ENCODE measurements around the gene LDLRAP1.
A peak's percentile ranks its signal among the peaks of the same experiment; 100 is the strongest.

LDLRAP1 gene

GRCh38 chr1:25563330-25564215, 20.2 kb downstream of the LDLRAP1 start:
- no peak for DNase-seq

DNA sequence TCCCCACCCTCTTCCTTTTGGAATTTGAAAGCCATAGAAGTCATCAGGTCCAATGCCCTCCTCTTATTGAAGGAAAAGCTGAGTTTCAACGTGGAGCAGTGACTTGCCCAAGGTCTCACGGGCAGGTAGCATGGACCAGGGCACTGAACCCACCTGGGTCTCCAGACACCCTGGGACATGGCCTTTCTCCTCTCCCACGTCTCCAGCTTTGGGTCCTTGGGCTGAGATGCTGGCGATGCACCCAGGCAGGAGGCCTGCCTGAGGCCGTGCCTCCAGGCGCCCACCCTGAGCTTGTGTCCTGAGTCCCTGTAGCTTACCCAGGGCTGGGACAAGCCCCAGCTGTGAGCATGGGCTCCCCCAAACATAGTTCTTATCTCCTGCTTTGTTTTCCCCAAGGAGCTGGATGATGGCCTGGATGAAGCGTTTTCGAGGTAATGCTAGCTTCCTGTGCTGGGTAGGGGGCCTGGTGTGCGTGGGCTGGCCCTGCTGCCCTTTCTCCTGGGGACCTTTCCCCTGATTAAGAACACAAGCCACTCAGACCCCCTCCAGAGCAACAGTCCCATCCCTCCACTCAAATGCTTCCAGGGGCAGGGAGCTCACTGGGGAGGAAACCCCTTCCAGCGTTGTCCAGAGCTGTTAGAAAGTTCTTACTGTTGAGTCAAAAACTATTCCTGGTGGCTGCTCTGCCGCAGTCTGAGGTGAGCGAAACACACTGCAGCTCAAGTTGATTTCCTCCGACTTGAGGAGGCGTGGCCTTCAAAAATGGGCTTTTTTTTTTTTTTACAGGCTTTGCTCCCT, 21.6 kb downstream of the LDLRAP1 start:
- DNase-seq: no peak

- no peak for DNase-seq
Observed at GRCh38 chr1:25565626-25566025, 22.2 kb downstream of the LDLRAP1 start.

DNA sequence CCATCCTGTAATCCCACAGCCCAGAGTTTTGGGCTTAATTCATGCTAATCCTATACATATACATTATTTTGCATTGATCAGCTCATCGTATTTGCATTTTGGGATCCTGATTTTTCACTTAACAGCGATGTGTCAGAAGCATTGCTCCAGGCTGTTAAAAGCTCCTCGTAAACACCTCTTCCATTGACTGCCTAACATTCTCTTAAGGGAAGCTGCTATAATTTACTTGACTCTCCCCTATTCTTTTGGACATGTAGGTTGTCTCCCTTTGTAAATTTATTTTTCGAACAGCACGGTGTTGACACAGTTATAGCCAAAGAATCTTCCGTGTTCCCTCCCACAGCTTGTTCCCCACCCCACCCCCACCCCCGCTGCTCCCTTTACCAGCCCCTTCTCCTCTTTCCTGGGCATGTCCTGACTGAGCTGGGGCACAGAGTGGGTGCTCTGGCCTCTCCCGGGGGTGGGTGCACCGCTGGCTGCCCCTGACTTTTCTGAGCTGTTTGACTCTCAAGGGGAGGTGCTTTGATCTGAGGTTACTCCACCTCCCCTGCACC, 22.8 kb downstream of the LDLRAP1 start:
- no peak for DNase-seq

DNA sequence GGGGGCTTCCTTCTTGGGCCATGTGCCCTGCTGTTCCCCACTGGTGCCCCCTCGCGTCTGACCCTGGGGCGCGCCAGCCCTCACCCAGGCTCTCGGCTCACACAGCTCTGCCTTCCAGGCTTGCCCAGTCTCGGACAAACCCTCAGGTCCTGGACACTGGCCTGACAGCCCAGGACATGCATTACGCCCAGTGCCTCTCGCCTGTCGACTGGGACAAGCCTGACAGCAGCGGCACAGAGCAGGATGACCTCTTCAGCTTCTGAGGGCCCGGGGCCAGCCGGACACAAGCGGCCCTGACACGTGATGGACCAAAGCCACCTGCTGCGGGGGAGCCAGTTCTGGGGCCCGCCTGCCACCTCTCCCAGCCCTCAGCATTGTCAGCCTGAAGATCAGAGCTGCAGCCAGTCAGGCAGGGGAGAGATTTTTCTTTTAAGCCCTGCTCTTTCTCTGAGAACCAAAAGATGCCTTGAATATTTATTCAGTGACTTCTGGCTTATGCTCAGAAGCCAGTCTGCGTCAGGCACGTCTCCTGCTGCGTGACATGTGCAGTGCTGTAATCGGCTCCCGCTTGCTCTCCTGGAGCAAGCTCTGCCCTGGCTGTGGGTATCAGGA, 23.4 kb downstream of the LDLRAP1 start:
- DNase-seq: peak; percentile 54

DNA sequence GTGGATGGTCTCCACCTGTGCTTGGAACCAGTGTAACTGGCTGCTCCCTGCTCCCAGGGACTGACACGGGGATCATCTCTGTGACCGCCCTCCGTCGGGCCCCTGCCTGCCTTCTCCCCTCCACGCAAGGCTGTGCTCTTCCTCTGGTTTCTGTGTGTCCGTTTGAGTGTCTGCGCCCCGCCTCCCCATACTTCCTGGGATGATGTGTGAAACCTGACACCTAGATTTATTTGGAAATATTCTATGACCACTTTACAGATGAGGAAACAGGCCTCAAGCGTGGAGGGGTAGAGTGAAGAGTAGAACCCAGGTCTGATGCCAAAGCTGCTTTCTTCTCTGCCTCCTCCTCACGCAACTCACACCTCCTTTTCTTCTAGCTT, 24.3 kb downstream of the LDLRAP1 start:
- DNase-seq: peak; percentile 15

GRCh38 chr1:25568090-25568833, 24.9 kb downstream of the LDLRAP1 start:
- peak; percentile 44 for DNase-seq

GRCh38 chr1:25568834-25569596, 25.6 kb downstream of the LDLRAP1 start:
- peak; percentile 80 for DNase-seq

- no peak for DNase-seq
Observed at GRCh38 chr1:25569597-25570396, 26.4 kb downstream of the LDLRAP1 start.

GRCh38 chr1:25570798-25571521, 27.6 kb downstream of the LDLRAP1 start:
- DNase-seq: no peak

DNA sequence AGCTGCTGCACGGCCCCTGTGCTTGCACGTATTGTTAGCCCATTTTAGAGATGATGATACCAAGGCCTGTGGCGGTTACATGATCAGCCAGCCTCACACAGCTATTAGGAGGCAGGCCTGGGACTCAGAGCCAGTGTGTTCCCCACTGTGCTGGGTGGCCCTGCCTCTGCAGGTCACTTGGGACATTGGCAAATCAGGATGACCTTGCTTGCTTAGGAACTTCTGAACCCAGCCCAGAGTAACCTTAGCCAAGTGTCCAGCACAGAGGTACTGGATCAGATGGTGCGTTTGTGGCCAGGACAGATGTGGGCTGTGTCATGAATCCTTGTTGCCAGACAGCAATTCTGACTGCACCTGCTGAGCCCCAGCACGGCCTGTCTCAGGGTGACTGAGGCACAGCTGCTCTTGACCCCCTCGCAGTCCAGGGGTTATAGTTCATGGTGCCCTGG, 28.1 kb downstream of the LDLRAP1 start:
- DNase-seq: no peak

DNA sequence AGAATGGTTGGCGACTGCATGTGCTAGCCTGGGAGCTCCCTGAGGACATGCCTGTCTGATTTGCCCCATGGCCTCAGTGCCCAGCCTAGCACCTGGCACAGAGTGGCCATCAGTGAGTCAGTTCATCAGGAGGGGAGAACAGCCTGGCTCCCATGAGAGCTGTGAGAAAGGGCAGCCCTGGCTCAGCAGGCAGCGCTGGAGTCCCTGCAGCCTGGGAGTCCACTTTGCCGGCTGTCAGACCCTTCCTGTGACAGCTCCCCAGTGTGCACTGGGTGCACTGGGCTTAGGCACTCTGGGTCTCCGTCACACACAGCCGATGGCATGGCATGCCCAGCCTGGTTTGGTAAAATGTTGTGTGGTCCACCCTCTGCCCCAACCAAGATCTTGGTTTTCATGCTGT, 28.7 kb downstream of the LDLRAP1 start:
- no peak for DNase-seq

DNA sequence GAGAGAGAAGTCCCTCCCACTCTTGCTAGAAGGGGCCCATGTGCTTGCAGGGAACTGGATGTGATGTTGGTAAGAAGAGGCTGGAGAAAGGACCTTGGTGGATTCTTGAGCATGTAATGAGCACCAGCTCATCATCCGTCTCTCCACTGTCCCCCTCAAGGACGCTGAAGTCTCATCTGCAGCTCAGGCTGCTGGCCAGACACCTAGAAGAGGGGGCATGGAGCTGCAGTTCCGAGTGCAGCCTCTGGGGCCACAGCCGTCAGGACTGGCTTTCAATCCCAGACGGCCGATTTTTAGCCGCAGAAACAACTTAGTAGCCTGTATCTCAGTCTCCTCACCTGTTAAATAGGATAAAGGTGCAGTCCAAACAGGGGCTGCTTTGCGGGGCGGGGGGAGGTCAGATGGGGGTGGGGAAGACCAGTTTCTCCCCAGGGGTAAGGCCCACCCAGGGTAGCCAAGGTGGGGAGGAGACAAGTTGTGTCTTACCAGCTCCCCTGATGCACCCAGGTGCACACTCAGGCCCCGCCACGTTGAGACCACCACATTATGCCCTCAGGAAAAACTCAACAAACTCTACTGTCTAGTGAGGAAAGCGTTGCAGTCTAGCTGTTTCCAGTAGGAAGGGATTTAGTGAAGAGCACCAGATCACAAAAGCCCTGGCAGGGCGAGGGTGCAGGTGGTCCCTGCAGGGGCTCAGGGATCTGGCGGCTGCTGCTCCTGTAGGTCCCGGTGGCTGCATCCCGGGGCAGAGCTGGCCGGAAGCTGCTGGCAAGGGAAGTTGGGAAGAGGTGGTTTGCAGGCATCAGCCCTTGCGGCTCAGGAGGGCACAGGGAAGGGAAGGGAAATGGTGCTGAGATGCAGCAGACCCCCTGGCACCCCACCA, 29.5 kb downstream of the LDLRAP1 start:
- DNase-seq: peak; percentile 45

- no peak for DNase-seq
Observed at GRCh38 chr1:25573591-25573930, 30.2 kb downstream of the LDLRAP1 start.

DNA sequence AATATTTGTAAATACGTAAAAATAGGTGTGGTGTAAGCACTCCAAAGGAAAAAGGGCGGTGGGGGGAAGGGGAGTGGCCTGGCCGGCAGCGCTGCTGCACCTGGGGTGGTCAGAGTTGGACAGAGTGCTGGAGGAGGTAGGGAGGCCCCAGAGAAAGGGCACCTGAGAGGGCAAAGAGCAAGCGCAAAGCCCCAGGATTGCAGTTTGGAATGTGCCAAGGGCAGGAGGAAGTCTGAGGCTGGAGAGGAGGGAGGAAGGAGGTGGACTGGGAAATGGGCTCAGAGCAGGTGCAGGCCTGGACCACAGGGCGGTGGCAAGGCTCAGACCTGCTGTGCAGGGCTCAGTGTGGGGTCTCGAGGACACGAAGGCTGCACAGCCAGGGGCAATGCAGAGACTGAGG, 30.6 kb downstream of the LDLRAP1 start:
- DNase-seq: no peak

- DNase-seq: no peak
Observed at GRCh38 chr1:25575191-25575590, 31.8 kb downstream of the LDLRAP1 start.

GRCh38 chr1:25576459-25577133, 33.2 kb downstream of the LDLRAP1 start:
- no peak for DNase-seq

DNA sequence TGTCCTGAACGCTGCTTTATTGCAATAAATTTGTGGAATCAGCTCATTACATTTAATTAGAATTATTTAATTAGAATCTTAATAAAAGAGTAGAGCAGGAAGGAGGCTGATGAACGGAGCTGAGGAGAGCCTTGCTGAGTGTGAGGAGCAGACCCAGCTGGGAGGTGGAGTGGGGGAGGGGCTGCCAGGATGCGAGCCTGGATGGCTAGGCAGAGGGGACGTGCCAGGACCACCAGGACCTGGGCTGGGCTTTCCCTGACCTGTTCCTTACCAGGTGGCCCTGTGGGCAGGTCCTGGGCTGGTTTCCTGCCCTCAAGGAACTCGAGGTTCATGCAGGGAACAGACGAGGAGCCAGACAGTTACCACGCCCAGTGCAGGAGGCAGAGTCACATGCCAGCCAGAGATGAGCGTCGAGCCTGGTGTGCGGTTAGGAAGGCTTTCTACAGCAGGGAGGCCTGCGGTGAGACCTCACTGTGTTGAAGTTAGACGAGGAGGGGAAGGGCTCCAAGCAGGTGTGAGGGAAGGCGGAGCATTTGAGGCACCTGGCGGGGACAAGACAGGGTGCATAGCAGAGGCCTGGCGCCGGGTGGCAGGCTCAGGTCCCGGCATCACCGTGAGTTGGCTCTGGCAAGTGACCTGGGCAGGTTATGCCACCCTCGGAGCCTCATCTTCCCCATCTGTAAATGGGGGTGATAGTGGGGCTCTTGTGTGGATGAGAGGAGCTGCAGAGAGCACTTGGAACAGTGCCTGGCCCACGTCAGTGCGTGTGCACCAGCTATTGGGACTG, 33.9 kb downstream of the LDLRAP1 start:
- no peak for DNase-seq

Data from HCEC 1CT (cell line).